Panc1 (cell line): ENCODE measurements around the gene APOA1. TPM values are rescaled to one million over a fixed set of nuclear protein-coding genes. Genes with fewer than 3 reads are reported as not detected.

Source experiments
- ATAC-seq: fragments of 200-7000 bp; cut with Tn5 transposase; 2 replicates; pipeline ENCODE4 v1.9.1; 2020; ENCODE audit warnings: mild to moderate bottlenecking, moderate library complexity
- BruUV-seq: library from RNA; stranded (reverse); fragments of 400-500 nt; replicated peaks from 2 replicates; lab custom pipeline; 2021; lab: Mats Ljungman, UMichigan
- CTCF ChIA-PET: fragments of 300-600 bp; sonication (Branson Sonifier 250); formaldehyde crosslinking; loops from one replicate; lab custom pipeline; 2022; ENCODE audit warnings: antibody characterized with exemption; lab: Charles Lee
- POLR2A ChIA-PET: fragments of 300-600 bp; sonication (Branson Sonifier 250); formaldehyde crosslinking; loops from one replicate; lab custom pipeline; 2022; ENCODE audit warnings: antibody characterized with exemption; lab: Charles Lee
- DNase-seq: peaks from one replicate; pipeline ENCODE4 v3.0.0-alpha.2; 2010; ENCODE audit warnings: low read depth, low spot score
- H3K27ac ChIP-seq: 2 replicates; pipeline ENCODE4 v1.5.1; 2011; ENCODE audit warnings: mild to moderate bottlenecking, low read length, inconsistent platforms
- H3K27me3 ChIP-seq: fragments of 200-500 bp; sonication (Bioruptor generic); 2 replicates; pipeline ENCODE4 v1.6.0; 2014; ENCODE audit warnings: low read length, inconsistent platforms; ENCODE audit not compliant: control insufficient read depth, insufficient read depth
- H3K36me3 ChIP-seq: fragments of 200-500 bp; sonication (Bioruptor generic); 2 replicates; pipeline ENCODE4 v1.5.1; 2014; ENCODE audit warnings: inconsistent platforms, mild to moderate bottlenecking, low read length, moderate library complexity; ENCODE audit not compliant: control insufficient read depth, insufficient read depth
- H3K4me1 ChIP-seq: 2 replicates; pipeline ENCODE4 v1.5.1; 2011; ENCODE audit warnings: inconsistent platforms, mild to moderate bottlenecking, low read length, moderate library complexity; ENCODE audit not compliant: control insufficient read depth, insufficient read depth
- H3K4me3 ChIP-seq, 2 experiments: 2 replicates each; pipeline ENCODE4 v1.5.1; 2011 to 2012; ENCODE audit warnings: low read depth in 2 of 2, low read length in 2 of 2, mild to moderate bottlenecking in 2 of 2, inconsistent platforms in 1 of 2, moderate library complexity in 1 of 2
- H3K9me3 ChIP-seq: fragments of 200-500 bp; sonication (Bioruptor generic); 2 replicates; pipeline ENCODE4 v1.5.1; 2014; ENCODE audit warnings: low read depth, mild to moderate bottlenecking, inconsistent platforms, low read length, moderate library complexity; ENCODE audit not compliant: control insufficient read depth, insufficient read depth
- CTCF ChIP-seq: fragments of 450-650 bp; IDR thresholded peaks from 2 replicates; pipeline ENCODE4 v1.5.1; 2017; ENCODE audit warnings: mild to moderate bottlenecking
- POLR2AphosphoS5 ChIP-seq: IDR thresholded peaks from 2 replicates; pipeline ENCODE4 v1.6.1; 2012; ENCODE audit warnings: mild to moderate bottlenecking, low read depth, low read length, moderate library complexity
- SIN3A ChIP-seq: IDR thresholded peaks from 2 replicates; pipeline ENCODE4 v1.6.1; 2012; ENCODE audit warnings: low read depth, mild to moderate bottlenecking, low read length, moderate library complexity, borderline replicate concordance; ENCODE audit not compliant: insufficient read depth
- TCF7L2 ChIP-seq: IDR thresholded peaks from 2 replicates; pipeline ENCODE4 v1.6.1; 2011; ENCODE audit warnings: mild to moderate bottlenecking, low read depth, low read length, inconsistent platforms
- in situ Hi-C: cut with HindIII; loops from 2 replicates; pipeline ENCODE4 v1.10.0; 2016; ENCODE audit warnings: low sequenced_read_pairs, low pct_unique_long_range_greater_than_20kb
- intact Hi-C: fragments of 100-400 bp; cut with micrococcal nuclease; formaldehyde crosslinking; loops from one replicate; pipeline ENCODE4 v1.10.0; 2022; ENCODE audit not compliant: unreplicated experiment
- total RNA-seq: library from RNA; stranded (reverse); gene quantifications from one replicate; pipeline ENCODE4 v1.2.1, GENCODE V29; 2021; ENCODE audit not compliant: unreplicated experiment
- TF ChIP-seq, protein P1 (sequence below), 2 experiments: IDR thresholded peaks; 2 replicates each; pipeline ENCODE4 v1.6.1; 2011 to 2012; ENCODE audit warnings: low read depth in 2 of 2, control low read depth in 1 of 2, low read length in 1 of 2, mild to moderate bottlenecking in 1 of 2, moderate library complexity in 1 of 2; ENCODE audit not compliant: insufficient read depth in 1 of 2

Gene APOA1
- total RNA-seq, 1 experiment from 2014 or later: 1.7 TPM

DNA sequence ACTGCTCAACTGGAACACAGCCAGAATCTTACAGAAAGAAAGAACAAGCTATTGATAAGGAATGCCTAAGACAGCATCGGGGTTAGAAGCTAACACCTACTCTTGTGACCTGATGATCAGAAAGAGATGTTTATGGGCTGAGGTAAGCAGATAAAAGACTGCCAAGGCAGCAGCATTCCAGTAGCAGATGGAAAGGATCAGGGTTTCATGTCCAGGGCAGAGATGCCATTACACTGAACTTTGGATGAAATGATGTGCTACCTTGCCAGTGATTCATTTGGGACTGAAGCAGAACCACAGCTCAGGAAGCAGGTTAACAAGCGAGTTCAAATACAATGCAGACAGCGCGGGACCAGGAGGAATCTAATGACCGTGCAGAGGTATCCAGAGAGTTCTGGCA, 27.1 kb upstream of the APOA1 start:
- Histone ChIP-seq H3K27ac (no peak overlapping the region), H3K4me1 (no peaks in the 10 kb centered on the region), H3K9me3 (no peaks in the 10 kb centered on the region), H3K27me3 (no peaks in the 10 kb centered on the region), H3K36me3 (peaks cover 8% of the 10 kb centered on the region; the same call in 1 of the 2 replicates), H3K4me3 (no peak overlapping the region)
- TF ChIP-seq, protein P1, sequence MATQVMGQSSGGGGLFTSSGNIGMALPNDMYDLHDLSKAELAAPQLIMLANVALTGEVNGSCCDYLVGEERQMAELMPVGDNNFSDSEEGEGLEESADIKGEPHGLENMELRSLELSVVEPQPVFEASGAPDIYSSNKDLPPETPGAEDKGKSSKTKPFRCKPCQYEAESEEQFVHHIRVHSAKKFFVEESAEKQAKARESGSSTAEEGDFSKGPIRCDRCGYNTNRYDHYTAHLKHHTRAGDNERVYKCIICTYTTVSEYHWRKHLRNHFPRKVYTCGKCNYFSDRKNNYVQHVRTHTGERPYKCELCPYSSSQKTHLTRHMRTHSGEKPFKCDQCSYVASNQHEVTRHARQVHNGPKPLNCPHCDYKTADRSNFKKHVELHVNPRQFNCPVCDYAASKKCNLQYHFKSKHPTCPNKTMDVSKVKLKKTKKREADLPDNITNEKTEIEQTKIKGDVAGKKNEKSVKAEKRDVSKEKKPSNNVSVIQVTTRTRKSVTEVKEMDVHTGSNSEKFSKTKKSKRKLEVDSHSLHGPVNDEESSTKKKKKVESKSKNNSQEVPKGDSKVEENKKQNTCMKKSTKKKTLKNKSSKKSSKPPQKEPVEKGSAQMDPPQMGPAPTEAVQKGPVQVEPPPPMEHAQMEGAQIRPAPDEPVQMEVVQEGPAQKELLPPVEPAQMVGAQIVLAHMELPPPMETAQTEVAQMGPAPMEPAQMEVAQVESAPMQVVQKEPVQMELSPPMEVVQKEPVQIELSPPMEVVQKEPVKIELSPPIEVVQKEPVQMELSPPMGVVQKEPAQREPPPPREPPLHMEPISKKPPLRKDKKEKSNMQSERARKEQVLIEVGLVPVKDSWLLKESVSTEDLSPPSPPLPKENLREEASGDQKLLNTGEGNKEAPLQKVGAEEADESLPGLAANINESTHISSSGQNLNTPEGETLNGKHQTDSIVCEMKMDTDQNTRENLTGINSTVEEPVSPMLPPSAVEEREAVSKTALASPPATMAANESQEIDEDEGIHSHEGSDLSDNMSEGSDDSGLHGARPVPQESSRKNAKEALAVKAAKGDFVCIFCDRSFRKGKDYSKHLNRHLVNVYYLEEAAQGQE (IDR thresholded peaks at IDR 0.05; ENCODE audit: insufficient read depth in 1 of 2, low read depth in 2 of 2, low read length in 1 of 2): no peak
- no peak for TF ChIP-seq POLR2AphosphoS5
- TF ChIP-seq TCF7L2: no peak
- no peak for TF ChIP-seq SIN3A
- no peak for TF ChIP-seq CTCF
- DNase-seq: no peak
- in situ Hi-C loops: no loop called here
- CTCF ChIA-PET: no interaction called here
- ATAC-seq: no peak
- POLR2A ChIA-PET: no interaction called here
- intact Hi-C loops: no loop called here
- BruUV-seq: no TSS peak

- POLR2A ChIA-PET: interaction anchor here (0.6 kb wide), 1 partner anchor 18 kb away, joined by 4 read pairs; no protein-coding TSS in a partner anchor
- Histone ChIP-seq H3K36me3 (peaks cover 5% of the 10 kb centered on the region; the same call in 1 of the 2 replicates), H3K27me3 (no peaks in the 10 kb centered on the region), H3K4me1 (no peaks in the 10 kb centered on the region), H3K4me3 (no peak overlapping the region), H3K9me3 (no peaks in the 10 kb centered on the region), H3K27ac (no peak overlapping the region)
- no TSS peak for BruUV-seq
- in situ Hi-C loops (no loop called here), intact Hi-C loops (no loop called here)
- CTCF ChIA-PET: no interaction called here
- no peak for ATAC-seq
- DNase-seq: no peak
- no peak for TF ChIP-seq SIN3A
- no peak for TF ChIP-seq TCF7L2
- TF ChIP-seq, protein P1 (IDR thresholded peaks at IDR 0.05; ENCODE audit: insufficient read depth in 1 of 2, low read depth in 2 of 2, low read length in 1 of 2): no peak
- no peak for TF ChIP-seq CTCF
- no peak for TF ChIP-seq POLR2AphosphoS5
Observed at GRCh38 chr11:116862951-116863350, 25.5 kb upstream of the APOA1 start.
